Omental fat pad (tissue), 4 donors: ENCODE measurements around the gene CAPN11. TPM values are rescaled to one million over a fixed set of nuclear protein-coding genes. Genes with fewer than 3 reads are reported as not detected.

Experiments used
- ATAC-seq: fragments of 150-250 bp; one replicate; pipeline ENCODE4 v1.9.1; 2016; ENCODE audit warnings: mild to moderate bottlenecking, moderate library complexity; ENCODE audit not compliant: low FRiP score
- DNase-seq: peaks from one replicate; pipeline ENCODE4 v3.0.0-alpha.2; 2019; ENCODE audit warnings: low spot score
- CTCF ChIP-seq, 3 donors: fragments of 450-650 bp; IDR thresholded peaks; one replicate each; pipeline ENCODE4 v1.5.1; 2016 to 2017; ENCODE audit warnings: antibody characterized with exemption in 3 of 3, mild to moderate bottlenecking in 3 of 3, moderate library complexity in 2 of 3
- total RNA-seq, 4 donors: library from RNA; depleted of rRNA; stranded (reverse); fragments of >200 nt; gene quantifications; one replicate each; pipeline ENCODE4 v1.1.0, GENCODE V29; 2016

The CAPN11 gene
- total RNA-seq, 4 donors from 2014 or later, result 0.09 to 8.4 (median 3.3) TPM

GRCh38 chr6:44132476-44132875, 26.1 kb upstream of the CAPN11 start:
- TF ChIP-seq CTCF (IDR thresholded peaks at IDR 0.05), result no peak
- no peak for ATAC-seq
- no peak for DNase-seq

- DNase-seq, result no peak
- TF ChIP-seq CTCF (IDR thresholded peaks at IDR 0.05), result no peak
Observed at GRCh38 chr6:44133003-44133931, 25.4 kb upstream of the CAPN11 start.

GRCh38 chr6:44133981-44134711, 24.5 kb upstream of the CAPN11 start:
- no peak for ATAC-seq

More at GRCh38 chr6:44133003-44133931, 25.4 kb upstream of the CAPN11 start:
- peak; percentile 56 for ATAC-seq

GRCh38 chr6:44135173-44135758, 23.4 kb upstream of the CAPN11 start:
- DNase-seq (no peak), ATAC-seq (no peak)
- no peak for TF ChIP-seq CTCF (IDR thresholded peaks at IDR 0.05)

More at GRCh38 chr6:44133981-44134711, 24.5 kb upstream of the CAPN11 start:
- no peak for TF ChIP-seq CTCF (IDR thresholded peaks at IDR 0.05)
- no peak for DNase-seq

GRCh38 chr6:44135875-44136274, 22.7 kb upstream of the CAPN11 start:
- DNase-seq, result no peak
- ATAC-seq, result no peak
- TF ChIP-seq CTCF (IDR thresholded peaks at IDR 0.05), result no peak

- ATAC-seq, result peak; percentile 64
- DNase-seq, result no peak
- no peak for TF ChIP-seq CTCF (IDR thresholded peaks at IDR 0.05)
Observed at GRCh38 chr6:44138717-44139350, 19.8 kb upstream of the CAPN11 start.
